Skeletal muscle satellite cell (primary cell): Measurements from ENCODE around the gene KLHL24. TPM values are rescaled to one million over a fixed set of nuclear protein-coding genes. Genes with fewer than 3 reads are reported as not detected.
"Not testable (repeated sequence)": the region's sequence is repeated elsewhere in the genome, so short reads cannot be mapped to it uniquely, and the experiment has no call there.

ENCODE experiments used
- H3K27me3 ChIP-seq: 2 replicates; pipeline ENCODE4 v1.7.0; 2013; ENCODE audit warnings: low read length; ENCODE audit not compliant: control insufficient read depth, insufficient read depth
- H3K36me3 ChIP-seq: 2 replicates; pipeline ENCODE4 v1.7.0; 2013; ENCODE audit warnings: mild to moderate bottlenecking, control low read depth, low read length; ENCODE audit not compliant: insufficient read depth
- H3K4me1 ChIP-seq: 2 replicates; pipeline ENCODE4 v1.7.0; 2013; ENCODE audit warnings: low read length; ENCODE audit not compliant: control insufficient read depth, insufficient read depth
- H3K4me2 ChIP-seq: 2 replicates; pipeline ENCODE4 v1.7.0; 2013; ENCODE audit warnings: mild to moderate bottlenecking, low read length
- H3K4me3 ChIP-seq: 2 replicates; pipeline ENCODE4 v1.7.0; 2013; ENCODE audit warnings: low read length
- H3K9ac ChIP-seq: 2 replicates; pipeline ENCODE4 v1.7.0; 2013; ENCODE audit warnings: mild to moderate bottlenecking, low read depth, low read length, moderate library complexity
- H3K9me3 ChIP-seq: replicated peaks from 2 replicates; pipeline ENCODE4 v1.7.0; 2013; ENCODE audit warnings: mild to moderate bottlenecking, control low read depth, low read length
- total RNA-seq: library from RNA; depleted of rRNA; stranded (reverse); fragments of >200 nt; gene quantifications from 2 replicates; pipeline ENCODE4 v1.2.3, GENCODE V29; 2012; rRNA removed

Gene KLHL24
- 14.2 and 17.5 TPM in 2 replicates for total RNA-seq

GRCh38 chr3:183635431-183636220 lies at the start of gene KLHL24:
TSS of gene KLHL24 (plus strand) at chr3:183635623. CDS start at chr3:183650357, 14,734 bp downstream.
- no peaks in the 10 kb centered on the region for H3K27me3 ChIP-seq
- H3K4me1 ChIP-seq: peaks cover 9% of the 10 kb centered on the region
- no peaks in the 10 kb centered on the region for H3K9me3 ChIP-seq
- peak within 1 kb of the TSS; percentile 95 for H3K4me3 ChIP-seq
- H3K4me2 ChIP-seq: peak within 1 kb of the TSS; percentile 96
- peak within 1 kb of the TSS; percentile 90 for H3K9ac ChIP-seq
- H3K36me3 ChIP-seq: no peaks in the 10 kb centered on the region

- Histone ChIP-seq H3K27me3 (peaks cover 15% of the 10 kb centered on the region), H3K9ac (no peak overlapping the region), H3K36me3 (no peaks in the 10 kb centered on the region), H3K9me3 (no peaks in the 10 kb centered on the region), H3K4me2 (no peak overlapping the region), H3K4me1 (peaks cover 17% of the 10 kb centered on the region), H3K4me3 (no peak overlapping the region)
Observed at GRCh38 chr3:183586477-183586876, 48.9 kb upstream of the KLHL24 start.

- no peak overlapping the region for H3K9ac ChIP-seq
- peaks cover 21% of the 10 kb centered on the region for H3K27me3 ChIP-seq
- no peak overlapping the region for H3K4me3 ChIP-seq
- no peak overlapping the region for H3K4me2 ChIP-seq
- H3K4me1 ChIP-seq: peaks cover 17% of the 10 kb centered on the region
- H3K9me3 ChIP-seq: no peaks in the 10 kb centered on the region
- H3K36me3 ChIP-seq: no peaks in the 10 kb centered on the region
Observed at GRCh38 chr3:183587336-183587735, 48.1 kb upstream of the KLHL24 start.

- peaks cover 27% of the 10 kb centered on the region for H3K27me3 ChIP-seq
- no peak overlapping the region for H3K9ac ChIP-seq
- no peaks in the 10 kb centered on the region for H3K4me1 ChIP-seq
- H3K4me2 ChIP-seq: no peak overlapping the region
- no peaks in the 10 kb centered on the region for H3K36me3 ChIP-seq
- H3K9me3 ChIP-seq: no peaks in the 10 kb centered on the region
- H3K4me3 ChIP-seq: no peak overlapping the region
Observed at GRCh38 chr3:183590442-183590841, 45.0 kb upstream of the KLHL24 start.

GRCh38 chr3:183591881-183592521 lies 43.4 kb upstream of the KLHL24 start:
- no peak overlapping the region for H3K4me2 ChIP-seq
- no peak overlapping the region for H3K4me3 ChIP-seq
- no peaks in the 10 kb centered on the region for H3K9me3 ChIP-seq
- H3K9ac ChIP-seq: no peak overlapping the region
- no peaks in the 10 kb centered on the region for H3K4me1 ChIP-seq
- H3K27me3 ChIP-seq: peaks cover 27% of the 10 kb centered on the region
- H3K36me3 ChIP-seq: no peaks in the 10 kb centered on the region

- no peaks in the 10 kb centered on the region for H3K4me1 ChIP-seq
- H3K4me3 ChIP-seq: no peak overlapping the region
- no peak overlapping the region for H3K9ac ChIP-seq
- H3K9me3 ChIP-seq: no peaks in the 10 kb centered on the region
- H3K4me2 ChIP-seq: no peak overlapping the region
- no peaks in the 10 kb centered on the region for H3K36me3 ChIP-seq
- H3K27me3 ChIP-seq: peaks cover 27% of the 10 kb centered on the region
Observed at GRCh38 chr3:183592821-183593220, 42.6 kb upstream of the KLHL24 start.

- no peaks in the 10 kb centered on the region for H3K9me3 ChIP-seq
- H3K4me2 ChIP-seq: no peak overlapping the region
Observed at GRCh38 chr3:183594636-183595035, 40.8 kb upstream of the KLHL24 start.

GRCh38 chr3:183597959-183598358 lies 37.5 kb upstream of the KLHL24 start:
- Histone ChIP-seq H3K4me1 (no peaks in the 10 kb centered on the region), H3K4me3 (no peak overlapping the region), H3K27me3 (peaks cover 6% of the 10 kb centered on the region), H3K9ac (no peak overlapping the region), H3K4me2 (no peak overlapping the region), H3K9me3 (no peaks in the 10 kb centered on the region), H3K36me3 (no peaks in the 10 kb centered on the region)

More at GRCh38 chr3:183594636-183595035, 40.8 kb upstream of the KLHL24 start:
- Histone ChIP-seq H3K9ac (no peak overlapping the region), H3K36me3 (no peaks in the 10 kb centered on the region), H3K4me3 (no peak overlapping the region), H3K27me3 (peaks cover 18% of the 10 kb centered on the region), H3K4me1 (no peaks in the 10 kb centered on the region)

GRCh38 chr3:183611326-183611725 lies 24.1 kb upstream of the KLHL24 start:
- not testable (repeated sequence) for H3K9me3 ChIP-seq, H3K4me3 ChIP-seq, H3K4me2 ChIP-seq, H3K9ac ChIP-seq, H3K36me3 ChIP-seq, H3K4me1 ChIP-seq
- peaks cover 12% of the 10 kb centered on the region for H3K27me3 ChIP-seq

- H3K9me3 ChIP-seq: no peaks in the 10 kb centered on the region
- no peaks in the 10 kb centered on the region for H3K36me3 ChIP-seq
- H3K4me3 ChIP-seq: no peak overlapping the region
- H3K4me2 ChIP-seq: no peak overlapping the region
- H3K4me1 ChIP-seq: no peaks in the 10 kb centered on the region
- peaks cover 16% of the 10 kb centered on the region for H3K27me3 ChIP-seq
- H3K9ac ChIP-seq: no peak overlapping the region
Observed at GRCh38 chr3:183613366-183614285, 21.8 kb upstream of the KLHL24 start.

- Histone ChIP-seq H3K27me3 (peaks cover 29% of the 10 kb centered on the region), H3K36me3 (no peaks in the 10 kb centered on the region), H3K4me2 (no peak overlapping the region), H3K4me1 (no peaks in the 10 kb centered on the region), H3K9me3 (no peaks in the 10 kb centered on the region), H3K4me3 (no peak overlapping the region), H3K9ac (no peak overlapping the region)
Observed at GRCh38 chr3:183618542-183618941, 16.9 kb upstream of the KLHL24 start.
